Measurements from ENCODE around the gene FHIT.

GRCh38 chr3:60756241-60757030 is 494.8 kb downstream of the FHIT start:
- no peak for TF ChIP-seq CTCF (IDR thresholded peaks at IDR 0.05; ENCODE audit: low read depth, low read length)
- no peak for TF ChIP-seq EZH2phosphoT487 (IDR thresholded peaks at IDR 0.05; ENCODE audit: low read depth)
